Measurements from ENCODE around the gene PM20D1. TPM values are rescaled to one million over a fixed set of nuclear protein-coding genes. Genes with fewer than 3 reads are reported as not detected.

The PM20D1 gene
- total RNA-seq, 1 donor from 2014 or later: 1.0 TPM

Other genes with a start within 250 kb of the PM20D1 start
- 95.1 and 97.3 TPM in 2 replicates for gene ELK4, start 218.1 kb downstream of the PM20D1 start, total RNA-seq
- gene SLC45A3, start 169.6 kb downstream of the PM20D1 start, total RNA-seq: 0.16 and 0.23 TPM in 2 replicates
- 188 and 191 TPM in 2 replicates for gene NUCKS1, start 100.0 kb downstream of the PM20D1 start, total RNA-seq
- 42.1 and 44.9 TPM in 2 replicates for gene RAB29, start 74.7 kb downstream of the PM20D1 start, total RNA-seq
- 19.8 and 20.5 TPM in 2 replicates for gene SLC41A1, start 36.9 kb downstream of the PM20D1 start, total RNA-seq
- not detected in 2 replicates for gene SLC26A9, start 93.3 kb upstream of the PM20D1 start, total RNA-seq
- gene RAB7B, start 153.3 kb upstream of the PM20D1 start, total RNA-seq: not detected in 2 replicates
- gene CTSE, start 173.8 kb upstream of the PM20D1 start, total RNA-seq: not detected in 2 replicates
- gene RHEX, start 203.0 kb upstream of the PM20D1 start, total RNA-seq: not detected in 2 replicates

Measured in T-helper 2 cell treated with Interferon-gamma antibody and Interleukin-4, amounts not matched to agents 100 ng/mL and 5 ng/mL, for 36 hours (primary cell).